Keratinocyte (primary cell): Measurements from ENCODE around the gene CFAP54. TPM values are rescaled to one million over a fixed set of nuclear protein-coding genes. Genes with fewer than 3 reads are reported as not detected.

Source experiments
- DNase-seq: peaks from one replicate; pipeline ENCODE4 v3.0.0-alpha.2; 2011; ENCODE audit warnings: low read depth, missing footprints, low spot score
- FAIRE-seq: peaks from 2 replicates; lab custom pipeline; 2011; peaks lifted over from hg19 to GRCh38; lab: Jason Lieb, UNC
- H2AFZ ChIP-seq: 2 replicates; pipeline ENCODE4 v1.6.0; 2012; ENCODE audit warnings: low read length, control low read depth, inconsistent platforms; ENCODE audit not compliant: control insufficient read depth
- H3K27ac ChIP-seq: 2 replicates; pipeline ENCODE4 v1.5.1; 2011; ENCODE audit warnings: low read length; ENCODE audit not compliant: control insufficient read depth, insufficient read depth
- H3K27me3 ChIP-seq: 3 replicates; pipeline ENCODE4 v1.6.0; 2011; ENCODE audit warnings: low read length; ENCODE audit not compliant: control insufficient read depth, insufficient read depth; ENCODE audit errors: extremely low read depth
- H3K36me3 ChIP-seq, 2 experiments: 2 replicates in 1 of 2; 3 replicates in 1 of 2; pipeline ENCODE4 v1.5.1; 2011; ENCODE audit warnings: low read length in 2 of 2, mild to moderate bottlenecking in 1 of 2; ENCODE audit not compliant: control insufficient read depth in 2 of 2, insufficient read depth in 2 of 2; ENCODE audit errors: extremely low read depth in 1 of 2
- H3K4me1 ChIP-seq: 3 replicates; pipeline ENCODE4 v1.5.1; 2011; ENCODE audit warnings: low read length; ENCODE audit not compliant: control insufficient read depth, insufficient read depth; ENCODE audit errors: extremely low read depth
- H3K4me2 ChIP-seq: 3 replicates; pipeline ENCODE4 v1.6.0; 2011; ENCODE audit warnings: low read depth, low read length; ENCODE audit not compliant: control insufficient read depth, insufficient read depth; ENCODE audit errors: extremely low read depth
- H3K4me3 ChIP-seq, 3 experiments: fragments of 200-600 bp in 1 of 3; sonication (generic) in 1 of 3; 2 replicates in 2 of 3; 3 replicates in 1 of 3; pipeline ENCODE4 v1.5.1; 2011 to 2016; ENCODE audit warnings: low read length in 3 of 3, mild to moderate bottlenecking in 3 of 3, control low read depth in 2 of 3, inconsistent platforms in 1 of 3, low read depth in 1 of 3, mixed read lengths in 1 of 3, mixed run types in 1 of 3, moderate library complexity in 1 of 3; ENCODE audit not compliant: control insufficient read depth in 2 of 3, insufficient read depth in 2 of 3; ENCODE audit errors: extremely low read depth in 1 of 3
- H3K79me2 ChIP-seq: 2 replicates; pipeline ENCODE4 v1.6.0; 2012; ENCODE audit warnings: low read length; ENCODE audit not compliant: control insufficient read depth, insufficient read depth
- H3K9ac ChIP-seq: 3 replicates; pipeline ENCODE4 v1.6.0; 2011; ENCODE audit warnings: low read length; ENCODE audit not compliant: control insufficient read depth, insufficient read depth; ENCODE audit errors: extremely low read depth
- H3K9me1 ChIP-seq: 3 replicates; pipeline ENCODE4 v1.6.0; 2011; ENCODE audit warnings: low read length; ENCODE audit not compliant: control insufficient read depth, insufficient read depth; ENCODE audit errors: extremely low read depth
- H3K9me3 ChIP-seq: 2 replicates; pipeline ENCODE4 v1.5.1; 2012; ENCODE audit warnings: low read depth, low read length; ENCODE audit not compliant: control insufficient read depth
- H4K20me1 ChIP-seq: 3 replicates; pipeline ENCODE4 v1.6.0; 2011; ENCODE audit warnings: low read length; ENCODE audit not compliant: control insufficient read depth, insufficient read depth; ENCODE audit errors: extremely low read depth
- EZH2 ChIP-seq: IDR thresholded peaks from one replicate; pipeline ENCODE4 v1.6.1; 2012; ENCODE audit warnings: inconsistent platforms, mild to moderate bottlenecking, low read length, moderate library complexity
- dilution Hi-C: fragments of 300-500 bp; cut with MboI; formaldehyde crosslinking; loops from one replicate; pipeline ENCODE4 v1.7.0; 2020; ENCODE audit warnings: low sequenced_read_pairs; ENCODE audit not compliant: extremely low pct_ligation_motif_present
- polyA plus RNA-seq, 5 experiments: library from polyadenylated mRNA; depleted of rRNA in 3 of 5; stranded (reverse) in 3 of 5; stranded (forward) in 1 of 5; unstranded in 1 of 5; fragments of >200 nt; gene quantifications; 1 replicate in 1 of 5; 2 replicates in 3 of 5; 3 replicates in 1 of 5; pipeline versions ENCODE4 v1.2.1 to v1.2.3, GENCODE V29; 2011 to 2012; ENCODE audit warnings: missing spikeins in 2 of 5, low read depth in 1 of 5, low replicate concordance in 1 of 5
- TF ChIP-seq, protein P1 (sequence below), 3 experiments: IDR thresholded peaks in 1 of 3; conservative IDR thresholded peaks in 1 of 3; optimal IDR thresholded peaks in 1 of 3; 2 replicates in 2 of 3; 3 replicates in 1 of 3; pipeline versions ENCODE3 to v1.5.1; 2011; ENCODE audit warnings: low read length in 3 of 3, mild to moderate bottlenecking in 3 of 3, moderate library complexity in 2 of 3, control low read depth in 1 of 3, inconsistent platforms in 1 of 3; ENCODE audit not compliant: insufficient read depth in 2 of 3; ENCODE audit errors: extremely low read depth in 1 of 3

Gene CFAP54
- polyA plus RNA-seq, 1 donor (not counting 4 experiments of a cell fraction or from before 2014, with no cell fraction given), result 1.2 TPM

DNA sequence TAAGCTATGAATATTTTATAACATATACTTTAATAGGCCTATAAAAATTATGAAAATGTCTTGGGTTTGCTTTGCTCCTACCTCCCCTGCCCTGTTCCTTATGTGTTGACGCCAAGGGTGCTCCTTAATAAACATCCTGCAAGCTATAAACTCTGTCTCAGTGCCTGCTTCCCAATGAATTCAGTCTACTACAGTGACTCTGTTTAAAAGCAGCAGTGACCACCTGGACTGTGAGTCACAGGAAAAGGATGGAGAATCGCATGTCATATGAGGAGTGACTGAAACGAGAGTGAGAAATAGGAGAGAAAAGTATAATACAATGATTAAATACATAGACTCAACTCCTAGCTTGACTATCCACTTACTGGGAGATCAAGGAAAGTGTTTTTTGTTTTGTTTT, 41.1 kb upstream of the CFAP54 start:
- Histone ChIP-seq H3K27ac (peak overlapping the region; percentile 93), H3K4me1 (peaks cover 34% of the 10 kb centered on the region), H3K36me3 (no peaks in the 10 kb centered on the region), H3K4me2 (peak overlapping the region; percentile 10), H3K9ac (peak overlapping the region; percentile 22), H2AFZ (peak overlapping the region; percentile 36), H3K27me3 (no peaks in the 10 kb centered on the region), H4K20me1 (no peaks in the 10 kb centered on the region), H3K9me3 (no peaks in the 10 kb centered on the region), H3K4me3 (no peak overlapping the region), H3K9me1 (no peaks in the 10 kb centered on the region), H3K79me2 (no peaks in the 10 kb centered on the region)
- dilution Hi-C loops, result no loop called here
- FAIRE-seq (peak; percentile 77), DNase-seq (no peak)
- TF ChIP-seq, protein P1, sequence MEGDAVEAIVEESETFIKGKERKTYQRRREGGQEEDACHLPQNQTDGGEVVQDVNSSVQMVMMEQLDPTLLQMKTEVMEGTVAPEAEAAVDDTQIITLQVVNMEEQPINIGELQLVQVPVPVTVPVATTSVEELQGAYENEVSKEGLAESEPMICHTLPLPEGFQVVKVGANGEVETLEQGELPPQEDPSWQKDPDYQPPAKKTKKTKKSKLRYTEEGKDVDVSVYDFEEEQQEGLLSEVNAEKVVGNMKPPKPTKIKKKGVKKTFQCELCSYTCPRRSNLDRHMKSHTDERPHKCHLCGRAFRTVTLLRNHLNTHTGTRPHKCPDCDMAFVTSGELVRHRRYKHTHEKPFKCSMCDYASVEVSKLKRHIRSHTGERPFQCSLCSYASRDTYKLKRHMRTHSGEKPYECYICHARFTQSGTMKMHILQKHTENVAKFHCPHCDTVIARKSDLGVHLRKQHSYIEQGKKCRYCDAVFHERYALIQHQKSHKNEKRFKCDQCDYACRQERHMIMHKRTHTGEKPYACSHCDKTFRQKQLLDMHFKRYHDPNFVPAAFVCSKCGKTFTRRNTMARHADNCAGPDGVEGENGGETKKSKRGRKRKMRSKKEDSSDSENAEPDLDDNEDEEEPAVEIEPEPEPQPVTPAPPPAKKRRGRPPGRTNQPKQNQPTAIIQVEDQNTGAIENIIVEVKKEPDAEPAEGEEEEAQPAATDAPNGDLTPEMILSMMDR (optimal IDR thresholded peaks at IDR 0.05 in 1 of 3, IDR thresholded peaks at IDR 0.05 in 1 of 3, conservative IDR thresholded peaks at IDR 0.05 in 1 of 3; ENCODE audit: extremely low read depth in 1 of 3, insufficient read depth in 2 of 3, low read length in 3 of 3), result no peak
- TF ChIP-seq EZH2, result no peak

- Histone ChIP-seq H3K27me3 (no peaks in the 10 kb centered on the region), H3K36me3 (no peaks in the 10 kb centered on the region), H3K4me2 (no peak overlapping the region), H3K9me3 (no peaks in the 10 kb centered on the region), H3K4me3 (no peak overlapping the region), H3K79me2 (no peaks in the 10 kb centered on the region), H2AFZ (no peak overlapping the region), H3K4me1 (peaks cover 34% of the 10 kb centered on the region), H3K9ac (no peak overlapping the region), H3K27ac (no peak overlapping the region), H3K9me1 (no peaks in the 10 kb centered on the region), H4K20me1 (no peaks in the 10 kb centered on the region)
- no peak for TF ChIP-seq EZH2
- TF ChIP-seq, protein P1 (optimal IDR thresholded peaks at IDR 0.05 in 1 of 3, IDR thresholded peaks at IDR 0.05 in 1 of 3, conservative IDR thresholded peaks at IDR 0.05 in 1 of 3; ENCODE audit: extremely low read depth in 1 of 3, insufficient read depth in 2 of 3, low read length in 3 of 3), result no peak
- no peak for DNase-seq
- dilution Hi-C loops, result no loop called here
- no peak for FAIRE-seq
These were observed 37.0 kb upstream of the CFAP54 start for GRCh38 chr12:96452261-96452922.
